ENCODE results near the gene SMAD4. TPM values are rescaled to one million over a fixed set of nuclear protein-coding genes. Genes with fewer than 3 reads are reported as not detected.

The SMAD4 gene
- total RNA-seq, 6 experiments from 2014 or later, result 77.2 to 97.9 (median 84.0) TPM

DNA sequence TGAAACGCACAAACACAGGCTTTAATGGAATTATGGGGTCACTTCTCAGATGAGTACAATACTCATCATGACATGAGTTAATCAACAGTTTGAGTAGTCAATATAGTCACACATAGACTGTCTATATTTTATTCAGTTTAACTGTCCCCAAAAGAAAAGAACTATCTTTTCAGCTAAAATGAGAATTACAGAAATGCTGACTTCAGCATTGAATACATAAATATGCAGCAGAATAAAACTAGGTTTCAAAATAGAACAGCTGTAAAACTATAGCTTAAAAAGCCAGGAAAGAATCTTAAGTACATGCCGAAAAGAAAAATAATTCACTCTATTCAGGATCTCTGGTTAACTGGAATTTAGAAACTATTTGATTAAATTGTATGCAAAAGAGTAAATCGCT lies 30.0 kb downstream of the SMAD4 start:
- TF ChIP-seq, protein P1, sequence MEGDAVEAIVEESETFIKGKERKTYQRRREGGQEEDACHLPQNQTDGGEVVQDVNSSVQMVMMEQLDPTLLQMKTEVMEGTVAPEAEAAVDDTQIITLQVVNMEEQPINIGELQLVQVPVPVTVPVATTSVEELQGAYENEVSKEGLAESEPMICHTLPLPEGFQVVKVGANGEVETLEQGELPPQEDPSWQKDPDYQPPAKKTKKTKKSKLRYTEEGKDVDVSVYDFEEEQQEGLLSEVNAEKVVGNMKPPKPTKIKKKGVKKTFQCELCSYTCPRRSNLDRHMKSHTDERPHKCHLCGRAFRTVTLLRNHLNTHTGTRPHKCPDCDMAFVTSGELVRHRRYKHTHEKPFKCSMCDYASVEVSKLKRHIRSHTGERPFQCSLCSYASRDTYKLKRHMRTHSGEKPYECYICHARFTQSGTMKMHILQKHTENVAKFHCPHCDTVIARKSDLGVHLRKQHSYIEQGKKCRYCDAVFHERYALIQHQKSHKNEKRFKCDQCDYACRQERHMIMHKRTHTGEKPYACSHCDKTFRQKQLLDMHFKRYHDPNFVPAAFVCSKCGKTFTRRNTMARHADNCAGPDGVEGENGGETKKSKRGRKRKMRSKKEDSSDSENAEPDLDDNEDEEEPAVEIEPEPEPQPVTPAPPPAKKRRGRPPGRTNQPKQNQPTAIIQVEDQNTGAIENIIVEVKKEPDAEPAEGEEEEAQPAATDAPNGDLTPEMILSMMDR (IDR thresholded peaks at IDR 0.05), result no peak
- H3K9me3 Mint-ChIP-seq, result no peaks in the 10 kb centered on the region
- H3K27ac Mint-ChIP-seq, result no peak overlapping the region
- H3K4me3 Mint-ChIP-seq, result no peak overlapping the region
- DNase-seq, result no peak
- peaks cover 30% of the 10 kb centered on the region for H3K36me3 Mint-ChIP-seq (ENCODE audit: low read depth)
- H3K4me1 Mint-ChIP-seq (ENCODE audit: low read depth), result peaks cover 9% of the 10 kb centered on the region; the same call in 1 of the 2 replicates
- no peaks in the 10 kb centered on the region for H3K27me3 Mint-ChIP-seq (ENCODE audit: insufficient read depth)

DNA sequence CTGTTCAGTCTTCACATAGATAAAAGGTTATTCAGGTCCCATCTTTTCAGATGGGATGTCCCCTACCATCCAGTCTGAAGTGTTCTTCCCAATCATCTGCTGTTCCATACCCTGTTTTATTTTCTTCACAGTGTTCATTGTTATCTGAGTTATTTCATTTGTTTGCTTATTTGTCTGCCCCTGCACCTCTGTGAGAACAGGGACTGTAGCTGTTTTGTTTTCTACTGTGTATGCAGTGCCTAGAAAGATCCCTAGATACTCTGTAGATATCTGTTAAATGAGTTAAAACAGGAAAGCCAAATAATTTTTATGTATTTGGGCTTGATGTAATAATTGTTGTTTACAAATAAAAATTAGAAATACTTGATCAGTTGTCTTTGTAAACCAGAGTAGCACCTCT lies 34.2 kb downstream of the SMAD4 start:
- Mint-ChIP-seq H3K27me3 (ENCODE audit: insufficient read depth) (no peaks in the 10 kb centered on the region), H3K27ac (no peak overlapping the region), H3K4me1 (ENCODE audit: low read depth) (peaks cover 32% of the 10 kb centered on the region), H3K36me3 (ENCODE audit: low read depth) (peaks cover 26% of the 10 kb centered on the region), H3K9me3 (no peaks in the 10 kb centered on the region), H3K4me3 (no peak overlapping the region)
- TF ChIP-seq, protein P1 (IDR thresholded peaks at IDR 0.05), result no peak
- no peak for DNase-seq

DNA sequence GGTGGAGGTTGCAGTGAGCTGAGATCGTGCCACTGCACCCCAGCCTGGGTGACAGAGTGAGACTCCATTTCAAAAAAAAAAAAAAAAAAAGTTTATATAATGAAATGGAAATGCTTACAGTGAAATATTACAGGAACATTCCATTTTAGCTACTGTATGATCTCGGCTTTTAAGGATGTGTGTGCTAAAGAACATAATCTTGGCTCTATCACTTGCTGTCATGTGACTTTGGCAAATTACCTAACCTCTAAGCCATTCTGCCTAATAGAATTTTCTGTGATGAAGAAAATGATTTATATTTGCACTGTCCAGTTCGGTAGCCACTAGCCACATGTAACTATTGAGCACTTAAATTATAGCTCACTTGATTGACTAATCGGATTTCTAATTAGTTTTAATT lies 36.3 kb downstream of the SMAD4 start:
- Mint-ChIP-seq H3K4me3 (no peak overlapping the region), H3K4me1 (ENCODE audit: low read depth) (peaks cover 52% of the 10 kb centered on the region), H3K27me3 (ENCODE audit: insufficient read depth) (no peaks in the 10 kb centered on the region), H3K9me3 (no peaks in the 10 kb centered on the region), H3K36me3 (ENCODE audit: low read depth) (peaks cover 29% of the 10 kb centered on the region), H3K27ac (no peak overlapping the region)
- DNase-seq, result peak; percentile 31
- TF ChIP-seq, protein P1 (IDR thresholded peaks at IDR 0.05), result no peak

DNA sequence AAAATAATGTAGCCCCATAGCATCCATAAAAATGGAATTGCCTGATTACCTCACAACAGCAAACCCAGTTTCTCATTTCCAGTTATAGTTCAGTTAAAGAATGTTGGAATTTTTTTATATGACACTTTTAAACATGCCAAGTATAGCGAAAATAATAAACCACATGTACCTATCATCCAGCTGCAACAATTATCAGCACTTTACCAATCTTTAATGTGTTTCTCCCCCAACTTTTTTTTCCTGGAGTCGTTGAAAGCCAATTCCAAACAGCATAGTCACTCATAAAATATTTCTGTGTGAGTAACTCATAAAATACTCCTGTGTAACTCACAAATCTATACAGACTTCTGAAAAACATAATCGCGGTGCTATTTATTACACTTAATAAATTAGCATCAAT lies 38.1 kb downstream of the SMAD4 start:
- no peaks in the 10 kb centered on the region for H3K27me3 Mint-ChIP-seq (ENCODE audit: insufficient read depth)
- H3K9me3 Mint-ChIP-seq, result no peaks in the 10 kb centered on the region
- peak; percentile 72 for DNase-seq
- H3K4me1 Mint-ChIP-seq (ENCODE audit: low read depth), result peaks cover 60% of the 10 kb centered on the region
- H3K4me3 Mint-ChIP-seq, result peak overlapping the region; percentile 47
- TF ChIP-seq, protein P1 (IDR thresholded peaks at IDR 0.05), result no peak
- H3K36me3 Mint-ChIP-seq (ENCODE audit: low read depth), result peaks cover 37% of the 10 kb centered on the region
- H3K27ac Mint-ChIP-seq, result peak overlapping the region; percentile 75

DNA sequence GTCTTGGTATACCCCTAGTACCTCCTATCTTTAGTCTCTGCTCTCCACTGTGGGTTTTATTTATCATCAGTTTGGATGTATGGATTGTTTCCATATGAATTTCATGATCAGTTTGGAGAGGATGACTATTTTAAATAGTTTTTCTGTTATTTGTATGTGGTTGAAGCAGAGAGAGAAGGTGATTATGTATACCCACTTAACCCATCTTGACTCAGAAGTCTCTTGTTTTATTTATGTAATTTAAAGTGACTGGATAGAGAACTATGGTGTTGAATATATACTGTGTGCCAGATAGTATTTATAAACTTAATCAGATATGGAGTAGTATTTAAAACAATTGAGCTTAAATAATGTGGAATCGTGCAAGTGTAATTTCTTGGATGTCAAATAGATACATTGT lies 39.9 kb downstream of the SMAD4 start:
- TF ChIP-seq, protein P1 (IDR thresholded peaks at IDR 0.05), result no peak
- no peaks in the 10 kb centered on the region for H3K27me3 Mint-ChIP-seq (ENCODE audit: insufficient read depth)
- peak overlapping the region; percentile 81 for H3K27ac Mint-ChIP-seq
- no peaks in the 10 kb centered on the region for H3K9me3 Mint-ChIP-seq
- H3K4me1 Mint-ChIP-seq (ENCODE audit: low read depth), result peaks cover 51% of the 10 kb centered on the region
- H3K36me3 Mint-ChIP-seq (ENCODE audit: low read depth), result peaks cover 37% of the 10 kb centered on the region
- no peak for DNase-seq
- H3K4me3 Mint-ChIP-seq, result peak overlapping the region; percentile 47

DNA sequence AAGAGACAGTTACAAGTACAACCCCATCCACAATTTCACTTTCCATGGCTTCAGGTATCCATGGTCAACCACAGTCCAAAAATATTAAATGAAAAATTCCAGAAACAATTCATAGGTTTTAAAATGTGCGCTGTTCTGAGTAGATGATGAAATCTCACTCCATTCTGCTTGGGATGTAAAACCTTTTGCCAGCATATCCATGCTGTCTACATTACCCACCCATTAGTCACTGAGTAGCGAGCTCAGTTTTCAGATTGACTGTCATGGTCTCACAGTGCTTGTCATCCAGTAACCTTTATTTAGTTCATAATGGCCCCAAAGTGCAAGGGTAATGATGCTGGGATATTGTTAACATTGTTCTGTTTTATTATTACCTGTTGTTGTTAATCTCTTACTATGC lies 40.5 kb downstream of the SMAD4 start:
- peaks cover 52% of the 10 kb centered on the region for H3K4me1 Mint-ChIP-seq (ENCODE audit: low read depth)
- H3K9me3 Mint-ChIP-seq, result no peaks in the 10 kb centered on the region
- peak overlapping the region; percentile 23; the same call in 1 of the 2 replicates for H3K4me3 Mint-ChIP-seq
- H3K36me3 Mint-ChIP-seq (ENCODE audit: low read depth), result peaks cover 32% of the 10 kb centered on the region
- H3K27me3 Mint-ChIP-seq (ENCODE audit: insufficient read depth), result no peaks in the 10 kb centered on the region
- peak overlapping the region; percentile 81 for H3K27ac Mint-ChIP-seq
- DNase-seq, result peak; percentile 83
- TF ChIP-seq, protein P1 (IDR thresholded peaks at IDR 0.05), result no peak
